ENCODE measurements around the gene SVOPL. TPM values are rescaled to one million over a fixed set of nuclear protein-coding genes. Genes with fewer than 3 reads are reported as not detected.

SVOPL gene
- total RNA-seq, 2 donors from 2014 or later = not detected

DNA sequence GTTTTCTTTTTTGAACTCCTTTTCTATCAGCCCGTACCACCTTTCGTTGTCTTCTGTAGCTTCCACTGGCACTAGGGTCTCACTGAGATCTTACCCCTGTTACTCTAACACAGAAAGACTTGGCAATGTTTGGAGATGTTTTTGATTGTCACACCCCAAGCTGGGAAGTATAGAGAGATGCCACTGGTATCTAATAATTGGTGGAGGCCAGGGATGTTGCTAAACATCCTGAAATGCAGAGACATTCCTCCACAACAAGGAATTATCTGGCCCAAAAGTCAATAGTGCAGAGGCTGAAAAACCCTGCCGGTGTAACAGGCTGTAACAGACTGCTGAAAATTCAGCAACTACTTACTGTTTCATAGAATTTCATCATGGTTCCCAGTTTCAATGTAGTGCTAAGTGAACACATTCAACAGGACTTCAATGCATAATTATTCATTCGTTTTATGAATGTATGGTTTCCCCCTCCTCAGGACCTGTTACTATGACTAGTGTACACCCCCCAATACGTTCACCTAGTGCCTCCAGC, 125.2 kb downstream of the SVOPL start:
- ATAC-seq (no peak), DNase-seq (no peak)
- Mint-ChIP-seq H3K4me3 (no peak overlapping the region), H3K36me3 (ENCODE audit: low read depth) (peaks cover 9% of the 10 kb centered on the region), H3K27ac (no peak overlapping the region), H3K4me1 (no peaks in the 10 kb centered on the region), H3K27me3 (no peaks in the 10 kb centered on the region)
- H3K9me3 ChIP-seq (ENCODE audit: control insufficient read depth, low read length, poor library complexity, severe bottlenecking) = no peaks in the 10 kb centered on the region

DNA sequence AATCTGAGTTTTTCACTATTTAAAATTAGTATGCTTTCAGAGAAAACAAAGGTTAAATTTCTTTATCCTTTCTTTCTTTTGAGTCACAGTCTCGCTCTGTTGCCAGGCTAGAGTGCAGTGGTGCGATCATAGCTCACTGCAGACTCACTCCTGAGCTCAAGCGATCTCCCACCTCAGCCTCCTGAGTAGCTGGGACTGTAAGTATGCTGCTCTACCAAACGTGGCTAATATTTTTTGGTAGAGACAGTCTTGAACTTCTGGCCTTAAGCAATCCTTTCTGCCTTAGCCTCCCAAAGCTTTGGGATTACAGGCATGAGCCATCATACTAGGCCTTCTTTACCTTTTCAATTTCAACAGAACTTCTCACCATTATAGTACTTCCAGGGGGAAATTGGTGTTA, 127.4 kb downstream of the SVOPL start:
- no peak for ATAC-seq
- Mint-ChIP-seq H3K27me3 (no peaks in the 10 kb centered on the region), H3K4me3 (no peak overlapping the region), H3K4me1 (no peaks in the 10 kb centered on the region), H3K27ac (no peak overlapping the region), H3K36me3 (ENCODE audit: low read depth) (peaks cover 11% of the 10 kb centered on the region)
- H3K9me3 ChIP-seq (ENCODE audit: control insufficient read depth, low read length, poor library complexity, severe bottlenecking) = no peaks in the 10 kb centered on the region
- DNase-seq = no peak

DNA sequence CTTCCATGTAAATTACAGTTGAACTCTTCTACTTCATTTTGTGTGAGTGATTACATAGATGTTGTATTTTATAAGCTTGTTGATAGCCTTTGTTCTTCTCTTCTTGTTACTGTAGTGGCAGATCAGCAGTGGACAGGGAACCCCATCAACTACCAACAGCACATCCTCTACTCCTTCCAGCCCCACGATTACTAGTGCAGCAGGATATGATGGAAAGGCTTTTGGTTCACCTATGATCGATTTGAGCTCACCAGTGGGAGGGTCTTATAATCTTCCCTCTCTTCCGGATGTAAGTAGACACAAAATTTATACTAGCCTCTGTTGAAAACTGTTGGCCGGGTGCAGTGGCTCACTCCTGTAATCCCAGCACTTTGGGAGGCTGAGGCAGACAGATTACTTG, 130.4 kb downstream of the SVOPL start:
- Mint-ChIP-seq H3K4me3 (no peak overlapping the region), H3K36me3 (ENCODE audit: low read depth) (peaks cover 14% of the 10 kb centered on the region), H3K27me3 (no peaks in the 10 kb centered on the region), H3K27ac (no peak overlapping the region), H3K4me1 (no peaks in the 10 kb centered on the region)
- no peaks in the 10 kb centered on the region for H3K9me3 ChIP-seq (ENCODE audit: control insufficient read depth, low read length, poor library complexity, severe bottlenecking)
- no peak for ATAC-seq
- no peak for DNase-seq

DNA sequence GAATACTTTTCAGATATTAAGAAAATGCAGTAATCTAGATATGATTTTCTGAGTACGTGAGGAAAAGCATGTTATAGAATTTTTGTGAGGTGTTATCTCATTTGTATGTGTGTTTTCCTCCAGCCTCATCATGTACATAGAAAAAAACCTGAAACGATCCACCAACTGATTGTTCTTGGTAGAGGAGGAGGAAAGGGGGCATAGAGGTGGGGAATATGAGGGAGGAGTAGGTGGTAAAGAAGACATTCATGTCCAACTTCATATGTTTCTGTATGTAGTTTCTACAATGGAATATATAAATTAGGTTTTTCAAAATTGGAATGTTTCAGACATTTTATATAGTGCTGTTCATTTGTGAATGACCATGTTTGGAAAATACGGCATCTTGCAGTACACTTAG, 131.7 kb downstream of the SVOPL start:
- no peak overlapping the region for H3K27ac Mint-ChIP-seq
- H3K4me3 Mint-ChIP-seq = no peak overlapping the region
- DNase-seq = no peak
- no peaks in the 10 kb centered on the region for H3K4me1 Mint-ChIP-seq
- H3K9me3 ChIP-seq (ENCODE audit: control insufficient read depth, low read length, poor library complexity, severe bottlenecking) = peaks cover 3% of the 10 kb centered on the region
- no peak for ATAC-seq
- no peaks in the 10 kb centered on the region for H3K27me3 Mint-ChIP-seq
- H3K36me3 Mint-ChIP-seq (ENCODE audit: low read depth) = peaks cover 17% of the 10 kb centered on the region

DNA sequence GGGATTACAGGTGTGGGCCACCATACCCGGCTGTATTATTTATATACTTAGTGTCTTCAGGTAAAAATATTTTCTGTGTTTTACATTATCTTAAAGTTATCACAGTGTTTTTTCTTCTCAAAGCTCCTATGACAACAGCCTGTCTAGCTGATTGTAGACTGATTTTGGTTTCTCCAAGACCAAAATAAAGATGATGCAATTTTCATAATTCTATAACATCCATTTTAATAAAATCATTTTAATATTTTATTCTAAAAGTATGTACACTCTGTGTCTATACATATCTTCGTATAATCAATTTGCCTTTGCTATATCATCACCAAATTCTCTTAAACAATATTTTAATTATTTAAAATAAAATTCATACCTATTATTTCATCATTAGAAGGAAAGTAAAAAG, 132.5 kb downstream of the SVOPL start:
- Mint-ChIP-seq H3K27me3 (no peaks in the 10 kb centered on the region), H3K4me3 (no peak overlapping the region), H3K36me3 (ENCODE audit: low read depth) (peaks cover 17% of the 10 kb centered on the region), H3K27ac (no peak overlapping the region), H3K4me1 (no peaks in the 10 kb centered on the region)
- H3K9me3 ChIP-seq (ENCODE audit: control insufficient read depth, low read length, poor library complexity, severe bottlenecking) = peaks cover 3% of the 10 kb centered on the region
- ATAC-seq = no peak
- DNase-seq = no peak

DNA sequence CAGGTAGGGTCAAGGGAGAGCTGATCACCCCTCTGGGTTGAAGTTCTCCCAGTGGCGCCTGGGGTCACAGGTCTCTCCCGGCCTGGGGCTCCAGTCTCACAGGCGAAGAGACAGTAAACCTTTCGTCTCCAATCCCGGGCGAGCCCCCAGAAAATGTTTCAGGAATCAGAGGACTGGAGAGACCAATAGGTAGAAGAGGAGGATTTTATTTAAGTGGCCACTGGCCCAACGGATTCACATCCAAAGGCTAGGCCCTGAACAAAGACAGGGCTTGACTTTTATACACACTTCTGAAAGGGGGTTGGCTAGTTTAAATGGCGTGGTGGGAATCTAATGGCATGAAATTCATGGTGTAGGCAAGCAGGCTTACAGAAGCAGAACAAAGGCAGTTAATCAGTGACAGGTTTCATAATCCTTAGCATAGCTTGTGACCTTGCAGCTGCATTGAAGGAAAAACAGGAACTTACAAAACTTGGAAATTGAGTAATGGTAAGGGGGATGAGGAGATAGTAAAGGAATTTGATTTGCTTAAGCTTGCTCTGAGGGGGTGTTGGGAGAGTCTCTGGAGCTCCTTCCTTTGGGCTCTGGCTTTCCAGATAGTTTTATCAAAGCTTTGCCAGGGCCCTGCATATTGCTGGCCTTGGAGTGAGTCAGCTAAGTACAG, 135.6 kb downstream of the SVOPL start:
- Mint-ChIP-seq H3K36me3 (ENCODE audit: low read depth) (peaks cover 19% of the 10 kb centered on the region), H3K27me3 (no peaks in the 10 kb centered on the region), H3K4me1 (no peaks in the 10 kb centered on the region), H3K27ac (no peak overlapping the region), H3K4me3 (no peak overlapping the region)
- H3K9me3 ChIP-seq (ENCODE audit: control insufficient read depth, low read length, poor library complexity, severe bottlenecking) = peaks cover 9% of the 10 kb centered on the region
- DNase-seq (no peak), ATAC-seq (no peak)

DNA sequence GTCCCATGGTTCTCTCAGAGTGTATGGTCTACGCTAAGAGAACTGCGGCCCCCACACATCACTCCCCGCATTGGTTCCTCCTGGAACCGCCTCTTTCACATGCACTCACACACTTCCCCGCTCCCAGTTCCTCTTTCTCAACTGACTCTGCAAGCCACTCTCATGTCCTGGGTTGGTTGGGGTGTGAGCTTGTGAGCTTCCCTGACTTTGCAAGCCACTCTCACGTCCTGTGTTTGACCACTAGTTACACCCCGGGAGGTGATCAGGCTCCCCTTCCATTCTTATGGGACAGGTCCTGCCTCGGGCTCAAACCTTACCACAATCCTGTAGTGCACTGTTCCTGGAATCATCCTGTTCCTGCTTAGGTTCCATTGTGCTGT, 136.1 kb downstream of the SVOPL start:
- Mint-ChIP-seq H3K36me3 (ENCODE audit: low read depth) (peaks cover 18% of the 10 kb centered on the region), H3K27ac (no peak overlapping the region), H3K27me3 (no peaks in the 10 kb centered on the region), H3K4me3 (no peak overlapping the region), H3K4me1 (no peaks in the 10 kb centered on the region)
- ATAC-seq (no peak), DNase-seq (no peak)
- peaks cover 9% of the 10 kb centered on the region for H3K9me3 ChIP-seq (ENCODE audit: control insufficient read depth, low read length, poor library complexity, severe bottlenecking)

DNA sequence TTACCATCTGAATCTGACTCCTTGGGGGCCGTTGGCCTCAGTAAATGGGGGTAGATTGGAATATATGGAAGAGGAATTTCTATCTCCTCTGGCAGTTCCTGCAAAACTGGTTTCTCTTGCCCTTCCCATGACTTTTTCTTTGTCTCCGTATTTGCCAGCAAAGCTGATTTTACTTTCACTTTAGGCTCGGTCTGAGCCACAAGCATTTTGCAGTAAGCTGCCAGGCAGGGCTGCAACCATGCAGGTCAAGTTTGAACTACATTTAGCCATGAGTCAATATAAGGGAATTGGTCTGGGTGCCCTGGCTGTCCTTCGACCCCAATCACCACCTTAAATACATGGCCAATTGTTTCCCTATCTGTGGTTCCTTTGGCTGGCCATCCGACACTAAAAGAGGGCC, 136.8 kb downstream of the SVOPL start:
- no peak overlapping the region for H3K4me3 Mint-ChIP-seq

DNA sequence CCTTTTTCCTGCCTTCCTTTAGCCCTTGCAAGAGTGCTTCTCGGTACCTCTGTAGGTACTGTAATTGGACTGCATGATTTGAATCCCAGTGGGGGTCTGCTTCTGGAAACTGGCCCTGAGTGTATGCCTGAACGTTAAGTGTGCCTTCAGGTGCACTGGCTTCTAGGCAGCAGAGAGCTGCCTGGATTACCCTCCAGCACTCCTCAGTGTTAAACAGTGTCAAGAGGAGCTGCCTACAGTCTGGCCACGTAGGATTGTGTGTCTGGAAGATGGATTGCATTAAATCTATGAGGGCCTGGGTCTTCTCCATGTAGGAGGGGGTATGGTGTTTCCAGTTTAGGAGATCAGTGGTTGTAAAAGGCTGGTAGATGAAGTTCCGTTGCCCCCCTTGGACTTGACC, 137.4 kb downstream of the SVOPL start:
- Mint-ChIP-seq H3K36me3 (ENCODE audit: low read depth) (peaks cover 16% of the 10 kb centered on the region), H3K4me3 (no peak overlapping the region), H3K27me3 (no peaks in the 10 kb centered on the region), H3K4me1 (no peaks in the 10 kb centered on the region), H3K27ac (no peak overlapping the region)
- DNase-seq (no peak), ATAC-seq (no peak)
- H3K9me3 ChIP-seq (ENCODE audit: control insufficient read depth, low read length, poor library complexity, severe bottlenecking) = peaks cover 9% of the 10 kb centered on the region

More for the DNA sequence above, 136.8 kb downstream of the SVOPL start:
- Mint-ChIP-seq H3K4me1 (no peaks in the 10 kb centered on the region), H3K27ac (no peak overlapping the region), H3K36me3 (ENCODE audit: low read depth) (peaks cover 17% of the 10 kb centered on the region), H3K27me3 (no peaks in the 10 kb centered on the region)
- H3K9me3 ChIP-seq (ENCODE audit: control insufficient read depth, low read length, poor library complexity, severe bottlenecking) = peaks cover 9% of the 10 kb centered on the region
- DNase-seq (no peak), ATAC-seq (no peak)

DNA sequence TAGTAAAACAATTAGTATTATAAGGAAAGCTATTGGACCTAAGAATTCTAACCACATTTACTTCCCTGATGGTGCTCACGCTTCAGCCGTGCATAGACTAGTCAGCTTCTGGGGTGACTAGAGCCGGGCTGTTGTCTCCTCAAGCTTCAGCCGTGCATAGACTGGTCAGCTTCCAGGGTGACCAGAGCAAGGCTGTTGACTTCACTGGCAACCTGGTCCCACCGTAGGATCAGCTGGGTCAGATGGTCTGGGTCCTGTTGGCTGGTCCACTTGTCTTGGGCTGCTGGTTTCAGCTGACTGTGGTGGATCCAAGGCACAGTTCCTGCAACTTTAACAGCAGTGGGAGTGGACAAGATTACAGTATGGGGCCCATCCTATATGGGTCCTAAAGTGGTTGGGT, 141.7 kb downstream of the SVOPL start:
- no peaks in the 10 kb centered on the region for H3K4me1 Mint-ChIP-seq
- no peak for ATAC-seq
- no peak overlapping the region for H3K4me3 Mint-ChIP-seq
- no peaks in the 10 kb centered on the region for H3K27me3 Mint-ChIP-seq
- no peak overlapping the region for H3K27ac Mint-ChIP-seq
- no peak for DNase-seq
- H3K36me3 Mint-ChIP-seq (ENCODE audit: low read depth) = peaks cover 13% of the 10 kb centered on the region
- peaks cover 28% of the 10 kb centered on the region for H3K9me3 ChIP-seq (ENCODE audit: control insufficient read depth, low read length, poor library complexity, severe bottlenecking)

DNA sequence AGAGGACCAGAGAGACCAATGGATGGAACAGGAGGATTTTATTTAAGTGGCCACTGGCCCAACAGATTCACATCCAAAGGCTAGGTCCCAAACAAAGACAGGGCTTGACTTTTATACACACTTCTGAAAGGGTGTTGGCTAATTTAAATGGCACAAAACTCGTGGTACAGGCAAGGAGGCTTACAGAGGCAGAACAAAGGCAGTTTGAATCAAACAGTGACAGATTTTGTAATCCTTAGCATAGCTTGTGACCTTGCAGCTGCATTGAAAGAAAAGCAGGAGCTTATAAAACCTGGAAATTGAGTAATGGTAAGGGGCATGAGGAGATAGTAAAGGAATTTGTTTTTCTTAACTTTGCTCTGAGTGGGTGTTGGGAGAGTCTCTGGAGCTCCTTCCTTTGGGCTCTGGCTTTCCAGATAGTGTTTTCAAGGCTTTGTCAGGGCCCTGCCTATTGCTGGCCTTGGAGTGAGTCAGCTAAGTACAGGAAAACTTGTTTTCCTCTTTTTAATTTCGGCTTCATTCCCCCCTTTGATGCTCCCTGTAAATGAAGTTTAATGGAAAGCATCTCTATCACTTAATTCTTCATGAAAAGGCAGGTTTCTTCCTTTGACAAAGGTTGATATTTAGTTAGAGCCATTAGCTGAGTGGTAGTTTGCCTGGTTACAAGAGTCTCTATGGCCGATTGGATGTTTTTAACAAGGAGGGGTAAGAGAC, 144.2 kb downstream of the SVOPL start:
- H3K27me3 Mint-ChIP-seq = no peaks in the 10 kb centered on the region
- ATAC-seq = no peak
- no peak for DNase-seq
- no peak overlapping the region for H3K4me3 Mint-ChIP-seq
- no peak overlapping the region for H3K27ac Mint-ChIP-seq
- H3K4me1 Mint-ChIP-seq = no peaks in the 10 kb centered on the region
- peaks cover 22% of the 10 kb centered on the region for H3K9me3 ChIP-seq (ENCODE audit: control insufficient read depth, low read length, poor library complexity, severe bottlenecking)
- peaks cover 14% of the 10 kb centered on the region for H3K36me3 Mint-ChIP-seq (ENCODE audit: low read depth)

DNA sequence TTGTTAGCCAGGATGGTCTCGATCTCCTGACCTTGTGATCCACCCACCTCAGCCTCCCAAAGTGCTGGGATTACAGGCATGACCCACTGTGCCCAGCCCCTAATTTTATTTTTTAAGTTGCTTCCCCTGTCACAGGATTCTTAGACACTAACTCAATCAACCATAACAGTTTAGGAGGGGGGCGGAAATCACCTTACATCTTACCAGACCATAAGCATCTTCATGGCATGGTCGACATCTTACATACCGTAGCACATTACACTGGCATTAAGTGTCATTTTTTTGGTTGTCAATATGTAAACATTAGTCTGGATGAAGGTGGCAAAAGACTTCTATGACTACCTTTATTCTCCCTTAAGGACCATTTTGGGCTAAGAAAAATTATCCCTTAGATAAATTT, 145.5 kb downstream of the SVOPL start:
- H3K4me1 Mint-ChIP-seq = no peaks in the 10 kb centered on the region
- no peak overlapping the region for H3K27ac Mint-ChIP-seq
- ATAC-seq (no peak), DNase-seq (no peak)
- H3K9me3 ChIP-seq (ENCODE audit: control insufficient read depth, low read length, poor library complexity, severe bottlenecking) = peaks cover 22% of the 10 kb centered on the region
- no peak overlapping the region for H3K4me3 Mint-ChIP-seq
- H3K27me3 Mint-ChIP-seq = no peaks in the 10 kb centered on the region
- peaks cover 16% of the 10 kb centered on the region for H3K36me3 Mint-ChIP-seq (ENCODE audit: low read depth)

DNA sequence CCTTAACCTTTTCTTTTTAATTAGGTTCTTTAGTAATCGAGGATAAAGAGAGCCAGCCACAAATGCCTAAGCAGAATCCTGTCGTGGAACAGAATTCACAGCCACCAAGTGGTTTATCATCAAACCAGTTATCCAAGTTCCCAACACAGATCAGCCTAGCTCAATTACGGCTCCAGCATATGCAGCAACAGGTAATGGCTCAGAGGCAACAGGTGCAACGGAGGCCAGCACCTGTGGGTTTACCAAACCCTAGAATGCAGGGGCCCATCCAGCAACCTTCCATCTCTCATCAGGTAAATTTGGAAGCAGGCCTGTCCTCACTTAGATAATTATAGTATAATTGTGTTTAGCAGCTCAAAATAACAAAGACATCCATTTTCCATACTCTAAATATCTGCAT, 146.5 kb downstream of the SVOPL start:
- Mint-ChIP-seq H3K4me1 (no peaks in the 10 kb centered on the region), H3K27ac (no peak overlapping the region), H3K27me3 (no peaks in the 10 kb centered on the region), H3K36me3 (ENCODE audit: low read depth) (peaks cover 20% of the 10 kb centered on the region), H3K4me3 (no peak overlapping the region)
- ATAC-seq (no peak), DNase-seq (no peak)
- peaks cover 22% of the 10 kb centered on the region for H3K9me3 ChIP-seq (ENCODE audit: control insufficient read depth, low read length, poor library complexity, severe bottlenecking)

DNA sequence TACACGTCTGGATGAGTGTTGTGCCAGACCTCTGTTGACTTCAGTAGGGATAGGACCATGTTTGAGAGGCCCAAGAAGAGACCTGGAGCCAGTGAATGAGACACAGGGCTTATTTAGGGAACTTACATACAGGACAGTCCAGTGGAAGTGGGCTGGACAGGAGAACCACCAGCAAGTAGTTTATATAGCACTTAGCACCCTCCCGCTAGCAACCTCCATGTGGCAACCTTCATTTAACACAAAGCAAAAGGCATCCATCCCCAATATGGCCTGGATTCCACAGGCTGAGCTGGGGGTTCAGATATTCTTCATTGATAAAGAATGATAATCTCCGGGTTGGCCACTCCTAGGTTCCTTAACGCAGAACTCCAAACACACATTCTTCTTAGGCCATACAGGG, 147.4 kb downstream of the SVOPL start:
- H3K4me3 Mint-ChIP-seq = no peak overlapping the region
- no peak for DNase-seq
- no peak overlapping the region for H3K27ac Mint-ChIP-seq
- H3K4me1 Mint-ChIP-seq = no peaks in the 10 kb centered on the region
- no peak for ATAC-seq
- H3K36me3 Mint-ChIP-seq (ENCODE audit: low read depth) = peaks cover 20% of the 10 kb centered on the region
- H3K27me3 Mint-ChIP-seq = no peaks in the 10 kb centered on the region
- H3K9me3 ChIP-seq (ENCODE audit: control insufficient read depth, low read length, poor library complexity, severe bottlenecking) = peaks cover 22% of the 10 kb centered on the region
